Bronchial epithelial cell (primary cell): ENCODE measurements around the gene CRTC3. TPM values are rescaled to one million over a fixed set of nuclear protein-coding genes. Genes with fewer than 3 reads are reported as not detected.

Experiments
- DNase-seq: peaks from one replicate; pipeline ENCODE4 v3.0.0-alpha.2; 2010; ENCODE audit warnings: low read depth
- FAIRE-seq: peaks from 2 replicates; lab custom pipeline; 2011; peaks lifted over from hg19 to GRCh38; lab: Jason Lieb, UNC
- H3K27me3 ChIP-seq: 2 replicates; pipeline ENCODE4 v1.5.1; 2011; ENCODE audit warnings: low read length; ENCODE audit not compliant: control insufficient read depth, insufficient read depth
- H3K36me3 ChIP-seq: 2 replicates; pipeline ENCODE4 v1.5.1; 2011; ENCODE audit warnings: low read length; ENCODE audit not compliant: control insufficient read depth, insufficient read depth
- H3K4me3 ChIP-seq: 2 replicates; pipeline ENCODE4 v1.5.1; 2011; ENCODE audit warnings: mild to moderate bottlenecking, low read depth, low read length, control low read depth
- total RNA-seq: library from RNA; depleted of rRNA; stranded (reverse); fragments of >200 nt; gene quantifications from 2 replicates; pipeline ENCODE4 v1.2.1, GENCODE V29; 2014
- TF ChIP-seq, protein P1 (sequence below): IDR thresholded peaks from 2 replicates; pipeline ENCODE4 v1.5.1; 2011; ENCODE audit warnings: mild to moderate bottlenecking, moderate library complexity, low read length, control low read depth, inconsistent platforms; ENCODE audit not compliant: insufficient read depth, severe bottlenecking

CRTC3 gene
- total RNA-seq, 1 donor from 2014 or later: 5.8 TPM

DNA sequence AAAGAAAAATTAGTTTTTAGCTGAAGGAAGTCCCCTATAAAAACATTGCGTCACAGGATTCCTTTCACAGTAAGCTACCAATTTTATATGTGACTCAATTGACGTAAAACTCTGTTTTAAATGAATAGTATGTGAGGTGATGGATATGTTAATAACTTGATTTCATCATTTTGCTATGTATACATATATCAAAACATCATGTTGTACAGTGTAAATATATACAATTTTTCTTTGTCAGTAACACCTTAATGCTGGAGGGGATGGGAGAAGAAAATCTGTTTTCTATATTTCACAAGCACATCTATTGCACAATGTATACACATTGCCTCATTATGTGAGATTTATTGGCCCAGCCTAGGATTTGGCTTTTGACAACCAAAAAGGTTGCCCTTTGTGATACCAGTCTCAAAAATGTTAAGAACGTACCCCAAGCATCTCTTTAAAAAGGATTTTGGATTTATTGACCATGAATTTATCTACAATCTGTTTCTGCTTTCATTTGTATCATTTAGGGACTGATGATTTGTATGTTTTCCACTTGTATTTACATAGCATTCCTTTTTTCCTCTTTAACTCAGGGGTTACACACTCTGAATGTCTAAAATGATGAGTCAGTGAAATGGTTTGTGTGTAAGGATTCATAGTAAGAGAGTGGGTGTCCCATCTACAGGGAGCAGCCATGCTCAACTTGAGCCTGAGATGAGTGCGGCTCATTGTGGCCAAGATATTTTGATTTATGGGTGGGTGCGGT is 62.6 kb downstream of the CRTC3 start:
- TF ChIP-seq, protein P1, sequence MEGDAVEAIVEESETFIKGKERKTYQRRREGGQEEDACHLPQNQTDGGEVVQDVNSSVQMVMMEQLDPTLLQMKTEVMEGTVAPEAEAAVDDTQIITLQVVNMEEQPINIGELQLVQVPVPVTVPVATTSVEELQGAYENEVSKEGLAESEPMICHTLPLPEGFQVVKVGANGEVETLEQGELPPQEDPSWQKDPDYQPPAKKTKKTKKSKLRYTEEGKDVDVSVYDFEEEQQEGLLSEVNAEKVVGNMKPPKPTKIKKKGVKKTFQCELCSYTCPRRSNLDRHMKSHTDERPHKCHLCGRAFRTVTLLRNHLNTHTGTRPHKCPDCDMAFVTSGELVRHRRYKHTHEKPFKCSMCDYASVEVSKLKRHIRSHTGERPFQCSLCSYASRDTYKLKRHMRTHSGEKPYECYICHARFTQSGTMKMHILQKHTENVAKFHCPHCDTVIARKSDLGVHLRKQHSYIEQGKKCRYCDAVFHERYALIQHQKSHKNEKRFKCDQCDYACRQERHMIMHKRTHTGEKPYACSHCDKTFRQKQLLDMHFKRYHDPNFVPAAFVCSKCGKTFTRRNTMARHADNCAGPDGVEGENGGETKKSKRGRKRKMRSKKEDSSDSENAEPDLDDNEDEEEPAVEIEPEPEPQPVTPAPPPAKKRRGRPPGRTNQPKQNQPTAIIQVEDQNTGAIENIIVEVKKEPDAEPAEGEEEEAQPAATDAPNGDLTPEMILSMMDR: no peak
- Histone ChIP-seq H3K4me3 (no peak overlapping the region), H3K27me3 (no peaks in the 10 kb centered on the region), H3K36me3 (peaks cover 2% of the 10 kb centered on the region)
- FAIRE-seq (no peak), DNase-seq (peak; percentile 79)

DNA sequence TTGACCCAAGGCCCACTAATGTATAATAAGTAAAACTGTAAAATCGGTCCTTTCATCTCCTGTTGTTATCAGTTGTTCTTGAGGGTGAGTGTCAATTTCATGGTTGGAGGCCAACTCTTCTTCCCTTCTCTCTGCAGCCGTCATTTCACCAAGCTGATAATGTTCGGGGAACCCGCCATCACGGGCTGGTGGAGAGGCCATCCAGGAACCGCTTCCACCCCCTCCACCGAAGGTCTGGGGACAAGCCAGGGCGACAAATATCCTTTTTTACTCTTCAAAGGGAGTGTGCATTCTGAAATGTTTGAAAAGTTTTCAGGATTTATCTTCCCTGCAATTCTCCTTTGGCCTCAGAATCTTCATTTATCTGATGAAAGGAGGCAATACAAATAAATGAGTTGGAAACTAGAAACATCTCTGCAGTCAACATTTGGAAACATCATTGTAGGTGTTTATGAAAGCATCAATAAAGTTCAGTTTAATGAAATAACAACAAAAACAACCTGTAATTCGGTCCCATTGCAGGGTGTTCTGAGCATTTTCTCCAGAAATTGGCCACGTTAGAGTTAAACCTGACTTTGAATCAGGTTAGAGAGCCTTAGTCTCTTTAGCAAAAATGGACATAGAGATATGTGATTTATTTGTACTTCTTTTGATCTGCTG is 63.9 kb downstream of the CRTC3 start:
- Histone ChIP-seq H3K4me3 (no peak overlapping the region), H3K27me3 (no peaks in the 10 kb centered on the region), H3K36me3 (peaks cover 2% of the 10 kb centered on the region)
- FAIRE-seq (no peak), DNase-seq (no peak)
- TF ChIP-seq, protein P1: no peak

DNA sequence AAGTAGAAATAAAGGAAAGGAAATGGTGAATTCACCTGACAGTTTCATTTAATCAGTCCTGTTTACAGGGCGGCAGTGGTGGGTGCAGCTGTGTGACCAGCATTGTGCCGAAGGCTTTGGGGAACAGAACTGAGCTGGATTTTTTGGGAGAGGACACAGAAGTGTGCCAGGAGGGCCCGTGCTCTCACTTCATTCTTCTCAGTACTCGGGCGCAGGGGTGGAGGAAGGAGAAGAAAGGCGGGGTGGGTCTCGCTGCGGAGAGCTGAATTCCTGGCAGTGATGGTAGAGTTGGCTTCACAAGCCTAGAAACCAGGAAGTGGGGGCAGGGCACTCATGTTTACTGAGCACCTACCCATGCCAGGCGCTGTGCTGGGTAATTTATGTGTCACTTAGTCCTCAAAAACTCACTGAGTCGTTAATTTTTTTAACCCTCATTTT is 64.6 kb downstream of the CRTC3 start:
- TF ChIP-seq, protein P1: no peak
- no peaks in the 10 kb centered on the region for H3K27me3 ChIP-seq
- FAIRE-seq (no peak), DNase-seq (peak; percentile 80)
- H3K4me3 ChIP-seq: no peak overlapping the region
- peaks cover 2% of the 10 kb centered on the region for H3K36me3 ChIP-seq

DNA sequence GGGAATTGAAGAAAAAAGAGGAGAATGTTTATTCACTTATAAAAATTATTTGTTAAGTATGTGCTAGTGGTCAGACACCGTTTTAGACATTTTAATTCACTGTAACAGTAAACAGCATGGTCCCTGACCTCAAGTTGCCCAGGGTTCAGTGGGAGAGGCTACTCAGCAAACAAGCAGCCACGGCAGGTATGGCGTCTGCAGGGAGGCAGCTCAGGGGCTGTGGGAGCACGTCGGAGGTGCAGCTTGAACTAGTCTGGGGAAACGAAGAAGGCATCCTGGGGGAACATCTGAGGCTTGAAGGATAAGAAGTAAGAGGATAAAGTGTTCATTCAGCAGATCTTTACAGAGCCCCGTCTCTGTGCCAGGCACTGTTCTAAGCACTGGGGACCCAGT is 66.0 kb downstream of the CRTC3 start:
- H3K27me3 ChIP-seq: no peaks in the 10 kb centered on the region
- peaks cover 2% of the 10 kb centered on the region for H3K36me3 ChIP-seq
- H3K4me3 ChIP-seq: no peak overlapping the region
- no peak for DNase-seq
- TF ChIP-seq, protein P1: no peak
- FAIRE-seq: no peak

GRCh38 chr15:90596943-90597342 is 67.2 kb downstream of the CRTC3 start:
- DNase-seq (no peak), FAIRE-seq (no peak)
- TF ChIP-seq, protein P1: no peak
- no peaks in the 10 kb centered on the region for H3K27me3 ChIP-seq
- H3K4me3 ChIP-seq: no peak overlapping the region
- H3K36me3 ChIP-seq: peaks cover 4% of the 10 kb centered on the region

GRCh38 chr15:90597577-90597976 is 67.9 kb downstream of the CRTC3 start:
- no peaks in the 10 kb centered on the region for H3K27me3 ChIP-seq
- H3K4me3 ChIP-seq: no peak overlapping the region
- FAIRE-seq (no peak), DNase-seq (no peak)
- TF ChIP-seq, protein P1: no peak
- H3K36me3 ChIP-seq: peaks cover 4% of the 10 kb centered on the region
